22Rv1 (cell line): ENCODE results near the gene GIPR.

Experiments used
- CTCF ChIP-seq: fragments of 450-650 bp; IDR thresholded peaks from 2 replicates; pipeline ENCODE4 v1.5.1; 2017; ENCODE audit warnings: mild to moderate bottlenecking
- ZFX ChIP-seq: fragments of 450-650 bp; IDR thresholded peaks from 2 replicates; pipeline ENCODE4 v1.6.1; 2017; ENCODE audit warnings: antibody characterized with exemption, borderline replicate concordance

GRCh38 chr19:45682908-45683307 is 14.9 kb downstream of the GIPR start:
- TF ChIP-seq CTCF (no peak), ZFX (no peak)
